HCT116 (cell line): Measurements from ENCODE around the gene YWHAH. TPM values are rescaled to one million over a fixed set of nuclear protein-coding genes. Genes with fewer than 3 reads are reported as not detected.

Experiments
- ATAC-seq: fragments of 200-7000 bp; cut with Tn5 transposase; 2 replicates; pipeline ENCODE4 v1.9.1; 2020; ENCODE audit warnings: mild to moderate bottlenecking, moderate library complexity
- BruUV-seq: library from RNA; stranded (reverse); fragments of 400-500 nt; replicated peaks from 2 replicates; lab custom pipeline; 2021; lab: Mats Ljungman, UMichigan
- CTCF ChIA-PET: fragments of 300-600 bp; sonication (Branson Sonifier 250); formaldehyde crosslinking; loops from one replicate; lab custom pipeline; 2021; ENCODE audit warnings: antibody characterized with exemption; lab: Charles Lee
- POLR2A ChIA-PET: fragments of 300-600, 350-600 bp; sonication (Branson Sonifier 250); formaldehyde crosslinking; loops from one replicate; lab custom pipeline; 2021; ENCODE audit warnings: antibody characterized with exemption; lab: Charles Lee
- RAD21 ChIA-PET, 2 experiments: fragments of 300-600 bp; sonication (Branson Sonifier 250); formaldehyde crosslinking; loops; one replicate each; lab custom pipeline; 2023; ENCODE audit warnings: low total read pairs in 2 of 2; ENCODE audit not compliant: uncharacterized antibody in 2 of 2, unreplicated experiment in 2 of 2, low non-redundant PET in 1 of 2; lab: Charles Lee
- DNase-seq: peaks from one replicate; pipeline ENCODE4 v3.0.0-alpha.2; 2010; ENCODE audit warnings: low read depth, low spot score
- H2AFZ ChIP-seq: fragments of 200-600 bp; shearing (Covaris generic), sonication (generic); 2 replicates; pipeline ENCODE4 v1.6.1; 2017; ENCODE audit warnings: low read depth, mixed run types, mixed read lengths, antibody characterized with exemption, low read length; ENCODE audit not compliant: poor library complexity, severe bottlenecking
- H3K27ac ChIP-seq: 2 replicates; pipeline ENCODE4 v1.5.1; 2012; ENCODE audit warnings: low read depth, low read length
- H3K27me3 ChIP-seq: fragments of 200-600 bp; sonication (generic); 2 replicates; pipeline ENCODE4 v1.6.1; 2016; ENCODE audit warnings: mixed run types, low read length, mixed read lengths; ENCODE audit not compliant: insufficient read depth
- H3K36me3 ChIP-seq, 2 experiments: fragments of 200-500 bp in 1 of 2; fragments of 200-600 bp in 1 of 2; sonication (Bioruptor generic) in 1 of 2; sonication (generic) in 1 of 2; 2 replicates each; pipeline versions ENCODE4 v1.5.1 to v1.6.1; 2014 to 2016; ENCODE audit warnings: low read length in 2 of 2, inconsistent platforms in 1 of 2, mixed read lengths in 1 of 2, mixed run types in 1 of 2; ENCODE audit not compliant: insufficient read depth in 2 of 2, control insufficient read depth in 1 of 2
- H3K4me1 ChIP-seq, 2 experiments: fragments of 200-600 bp in 1 of 2; sonication (generic) in 1 of 2; 2 replicates each; pipeline versions ENCODE4 v1.5.1 to v1.6.1; 2012 to 2017; ENCODE audit warnings: low read length in 2 of 2, inconsistent platforms in 1 of 2, mild to moderate bottlenecking in 1 of 2, mixed read lengths in 1 of 2, mixed run types in 1 of 2, moderate library complexity in 1 of 2; ENCODE audit not compliant: insufficient read depth in 2 of 2, control insufficient read depth in 1 of 2
- H3K4me2 ChIP-seq: fragments of 200-600 bp; sonication (generic); 2 replicates; pipeline ENCODE4 v1.6.1; 2017; ENCODE audit warnings: mixed run types, low read length, mixed read lengths
- H3K4me3 ChIP-seq, 2 experiments: fragments of 200-600 bp in 1 of 2; sonication (generic) in 1 of 2; replicated peaks in 1 of 2; 2 replicates each; pipeline ENCODE4 v1.5.1; 2011 to 2016; ENCODE audit warnings: low read length in 2 of 2, control low read depth in 1 of 2, low read depth in 1 of 2, mild to moderate bottlenecking in 1 of 2, mixed read lengths in 1 of 2, mixed run types in 1 of 2
- H3K79me2 ChIP-seq: fragments of 200-600 bp; sonication (generic); 2 replicates; pipeline ENCODE4 v1.6.1; 2017; ENCODE audit warnings: mild to moderate bottlenecking, mixed run types, low read length, moderate library complexity, mixed read lengths; ENCODE audit not compliant: insufficient read depth
- H3K9ac ChIP-seq: fragments of 200-600 bp; sonication (generic); 2 replicates; pipeline ENCODE4 v1.6.1; 2016; ENCODE audit warnings: low read length, mixed read lengths
- H3K9me2 ChIP-seq: fragments of 200-600 bp; sonication (generic), shearing (Covaris generic); 2 replicates; pipeline ENCODE4 v1.6.1; 2017; ENCODE audit warnings: mixed run types, mild to moderate bottlenecking, moderate library complexity; ENCODE audit not compliant: insufficient read depth
- H3K9me3 ChIP-seq, 2 experiments: fragments of 200-500 bp in 1 of 2; fragments of 200-600 bp in 1 of 2; sonication (Bioruptor generic) in 1 of 2; sonication (generic) in 1 of 2; 2 replicates each; pipeline ENCODE4 v1.6.1; 2014 to 2017; ENCODE audit warnings: low read length in 2 of 2, mixed read lengths in 2 of 2, inconsistent platforms in 1 of 2, low read depth in 1 of 2, mild to moderate bottlenecking in 1 of 2, mixed run types in 1 of 2, moderate library complexity in 1 of 2; ENCODE audit not compliant: control insufficient read depth in 1 of 2, insufficient read depth in 1 of 2
- H4K20me1 ChIP-seq: fragments of 200-600 bp; sonication (generic), shearing (Covaris generic); 2 replicates; pipeline ENCODE4 v1.6.1; 2017; ENCODE audit warnings: mixed run types, mild to moderate bottlenecking, moderate library complexity; ENCODE audit not compliant: insufficient read depth
- CBX3 ChIP-seq: IDR thresholded peaks from 2 replicates; pipeline ENCODE4 v1.6.1; 2012; ENCODE audit warnings: low read depth
- EZH2 ChIP-seq: fragments of 200-600 bp; sonication (generic); IDR thresholded peaks from 2 replicates; pipeline ENCODE4 v1.6.1; 2017; ENCODE audit warnings: antibody characterized with exemption, mixed run types
- EZH2phosphoT487 ChIP-seq: fragments of 200-600 bp; IDR thresholded peaks from 2 replicates; pipeline ENCODE4 v1.6.1; 2018; ENCODE audit warnings: antibody characterized with exemption, borderline replicate concordance
- POLR2A ChIP-seq: IDR thresholded peaks from 2 replicates; pipeline ENCODE4 v1.7.0; 2011; ENCODE audit warnings: borderline replicate concordance; ENCODE audit not compliant: insufficient read depth, insufficient read length; ENCODE audit errors: extremely low read depth
- POLR2AphosphoS5 ChIP-seq: IDR thresholded peaks from 2 replicates; pipeline ENCODE4 v1.6.1; 2011; ENCODE audit warnings: mild to moderate bottlenecking, low read depth, low read length, moderate library complexity
- RAD21 ChIP-seq: IDR thresholded peaks from 2 replicates; pipeline ENCODE4 v1.6.1; 2012; ENCODE audit warnings: low read depth, mild to moderate bottlenecking
- intact Hi-C: fragments of 100-400 bp; cut with micrococcal nuclease; formaldehyde crosslinking; loops from 2 replicates; pipeline ENCODE4 v1.10.0; 2022
- total RNA-seq: library from RNA; stranded (reverse); gene quantifications from one replicate; pipeline ENCODE4 v1.2.1, GENCODE V29; 2021; ENCODE audit not compliant: unreplicated experiment
- TF ChIP-seq, protein P1 (sequence below), 3 experiments: fragments of 200-600 bp in 1 of 3; sonication (generic) in 1 of 3; IDR thresholded peaks in 2 of 3; conservative IDR thresholded peaks in 1 of 3; 2 replicates each; pipeline ENCODE4 v1.5.1; 2012 to 2017; ENCODE audit warnings: low read depth in 2 of 3, low read length in 2 of 3, antibody characterized with exemption in 1 of 3, borderline replicate concordance in 1 of 3, control low read depth in 1 of 3, mild to moderate bottlenecking in 1 of 3, mixed read lengths in 1 of 3, mixed run types in 1 of 3, moderate library complexity in 1 of 3; ENCODE audit not compliant: insufficient read depth in 1 of 3

The YWHAH gene
- total RNA-seq, 1 experiment from 2014 or later, result 140 TPM

DNA sequence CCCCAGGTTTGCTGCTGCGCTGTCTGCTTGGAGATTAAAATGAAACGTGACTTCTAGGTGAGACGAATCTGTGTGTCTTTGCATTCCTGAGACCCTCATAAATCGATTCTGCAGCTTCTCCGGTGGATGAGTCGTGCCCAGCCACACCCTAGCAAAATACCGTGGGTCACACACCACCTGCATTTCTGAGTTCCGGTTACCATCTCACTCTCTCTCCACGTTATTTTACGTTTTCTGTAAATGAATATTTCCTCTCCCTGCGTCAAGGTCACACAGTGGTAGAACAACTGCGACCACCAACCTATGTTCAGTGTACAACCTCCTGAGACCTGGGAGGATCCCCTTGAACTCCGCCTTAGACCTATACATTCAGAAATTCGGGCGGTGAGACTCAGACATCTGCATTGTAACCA, 1.1 kb downstream of the YWHAH start:
- peaks cover 22 to 34% of the 10 kb centered on the region in 2 experiments for H3K4me1 ChIP-seq
- H3K36me3 ChIP-seq, result peaks cover 23 to 36% of the 10 kb centered on the region in 2 experiments; a peak in 3 of 4 replicates
- no peak for DNase-seq
- no TSS peak for BruUV-seq
- TF ChIP-seq, protein P1, sequence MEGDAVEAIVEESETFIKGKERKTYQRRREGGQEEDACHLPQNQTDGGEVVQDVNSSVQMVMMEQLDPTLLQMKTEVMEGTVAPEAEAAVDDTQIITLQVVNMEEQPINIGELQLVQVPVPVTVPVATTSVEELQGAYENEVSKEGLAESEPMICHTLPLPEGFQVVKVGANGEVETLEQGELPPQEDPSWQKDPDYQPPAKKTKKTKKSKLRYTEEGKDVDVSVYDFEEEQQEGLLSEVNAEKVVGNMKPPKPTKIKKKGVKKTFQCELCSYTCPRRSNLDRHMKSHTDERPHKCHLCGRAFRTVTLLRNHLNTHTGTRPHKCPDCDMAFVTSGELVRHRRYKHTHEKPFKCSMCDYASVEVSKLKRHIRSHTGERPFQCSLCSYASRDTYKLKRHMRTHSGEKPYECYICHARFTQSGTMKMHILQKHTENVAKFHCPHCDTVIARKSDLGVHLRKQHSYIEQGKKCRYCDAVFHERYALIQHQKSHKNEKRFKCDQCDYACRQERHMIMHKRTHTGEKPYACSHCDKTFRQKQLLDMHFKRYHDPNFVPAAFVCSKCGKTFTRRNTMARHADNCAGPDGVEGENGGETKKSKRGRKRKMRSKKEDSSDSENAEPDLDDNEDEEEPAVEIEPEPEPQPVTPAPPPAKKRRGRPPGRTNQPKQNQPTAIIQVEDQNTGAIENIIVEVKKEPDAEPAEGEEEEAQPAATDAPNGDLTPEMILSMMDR (IDR thresholded peaks at IDR 0.05 in 2 of 3, conservative IDR thresholded peaks at IDR 0.05 in 1 of 3; ENCODE audit: borderline replicate concordance in 1 of 3, insufficient read depth in 1 of 3, low read depth in 2 of 3, low read length in 2 of 3), result no peak
- no peak for TF ChIP-seq EZH2phosphoT487
- no peak for TF ChIP-seq POLR2A
- no peak for TF ChIP-seq EZH2
- TF ChIP-seq POLR2AphosphoS5, result no peak
- no peak for TF ChIP-seq RAD21
- TF ChIP-seq CBX3, result no peak
- no peak for ATAC-seq
- peak overlapping the region; percentile 78 to 87 for H3K4me3 ChIP-seq
- peaks cover 11% of the 10 kb centered on the region; the same call in 1 of the 2 replicates for H4K20me1 ChIP-seq
- peak overlapping the region; percentile 90 for H3K4me2 ChIP-seq
- H3K9ac ChIP-seq, result peak overlapping the region; percentile 90
- no peaks in the 10 kb centered on the region for H3K9me2 ChIP-seq
- peak overlapping the region; percentile 98 for H3K27ac ChIP-seq
- RAD21 ChIA-PET, result no interaction called here
- no peak overlapping the region for H2AFZ ChIP-seq
- intact Hi-C loops, result loop anchor here (5.0 to 10.0 kb wide), 2 partner anchors 121 to 193 kb away; partner anchors contain the start of genes DEPDC5 and PRR14L
- H3K27me3 ChIP-seq, result no peaks in the 10 kb centered on the region
- H3K79me2 ChIP-seq, result peaks cover 60% of the 10 kb centered on the region
- no peaks in the 10 kb centered on the region for H3K9me3 ChIP-seq
- CTCF ChIA-PET, result no interaction called here
- POLR2A ChIA-PET, result interaction anchor here (1.0 kb wide), 1 partner anchor 283 kb away, joined by 3 read pairs; no protein-coding TSS in a partner anchor
